SH-SY5Y (cell line): ENCODE data around the gene SMTNL1.

Experiments
- GATA2 ChIP-seq: IDR thresholded peaks from 2 replicates; pipeline ENCODE4 v1.6.1; 2011; ENCODE audit warnings: mild to moderate bottlenecking, low read depth, low read length
- GATA3 ChIP-seq: IDR thresholded peaks from 2 replicates; pipeline ENCODE4 v1.6.1; 2011; ENCODE audit warnings: low read depth, mild to moderate bottlenecking, low read length, moderate library complexity

GRCh38 chr11:57502870-57503269 lies 34.5 kb upstream of the SMTNL1 start:
- TF ChIP-seq GATA2 (no peak), GATA3 (no peak)
